Measurements from ENCODE around the gene VASN. TPM values are rescaled to one million over a fixed set of nuclear protein-coding genes. Genes with fewer than 3 reads are reported as not detected.

VASN gene
- polyA plus RNA-seq, 5 donors: 10.3 to 24.3 (median 17.1) TPM

GRCh38 chr16:4370151-4370550, 1.5 kb upstream of the VASN start:
- no peak for DNase-seq

GRCh38 chr16:4370570-4371356, 885 bp upstream of the VASN start:
- peak; percentile 77 to 83 for DNase-seq

GRCh38 chr16:4372001-4372577, 441 bp downstream of the VASN start:
- no peak for DNase-seq

- DNase-seq: no peak
Measured at GRCh38 chr16:4372578-4373355, 1.1 kb downstream of the VASN start.

GRCh38 chr16:4373356-4373908, 1.8 kb downstream of the VASN start:
- no peak for DNase-seq

- DNase-seq: peak; percentile 72 to 78
Measured at GRCh38 chr16:4373909-4374742, 2.5 kb downstream of the VASN start.

- no peak for DNase-seq
Measured at GRCh38 chr16:4375717-4376116, 4.1 kb downstream of the VASN start.

GRCh38 chr16:4376126-4376892, 4.7 kb downstream of the VASN start:
- peak; percentile 82 to 86 for DNase-seq

- no peak for DNase-seq
Measured at GRCh38 chr16:4376893-4377572, 5.4 kb downstream of the VASN start.

- DNase-seq: no peak
Measured at GRCh38 chr16:4377573-4378154, 6.0 kb downstream of the VASN start.

GRCh38 chr16:4378161-4378666, 6.6 kb downstream of the VASN start:
- no peak for DNase-seq

GRCh38 chr16:4378999-4379690, 7.5 kb downstream of the VASN start:
- no peak for DNase-seq

GRCh38 chr16:4380119-4381063, 8.7 kb downstream of the VASN start:
- no peak for DNase-seq

GRCh38 chr16:4381072-4381934, 9.7 kb downstream of the VASN start:
- no peak for DNase-seq

- no peak for DNase-seq
Measured at GRCh38 chr16:4381935-4382794, 10.5 kb downstream of the VASN start.

Data from right lung (tissue), 5 donors.